ENCODE results near the gene LEKR1. TPM values are rescaled to one million over a fixed set of nuclear protein-coding genes. Genes with fewer than 3 reads are reported as not detected.
"Not testable (repeated sequence)": the region's sequence is repeated elsewhere in the genome, so short reads cannot be mapped to it uniquely, and the experiment has no call there.

Gene LEKR1
- total RNA-seq, 2 experiments from 2014 or later: 0.40 to 1.1 TPM

- H3K27me3 Mint-ChIP-seq: no peaks in the 10 kb centered on the region
- H3K9me3 Mint-ChIP-seq: peaks cover 8% of the 10 kb centered on the region
- ATAC-seq (peak; percentile 42), DNase-seq (no peak)
- ChIA-PET POLR2A (interaction anchor here (1.5 kb wide), 1 partner anchor 21 kb away, joined by 4 read pairs; no protein-coding TSS in a partner anchor), CTCF (no interaction called here)
- no peak overlapping the region for H3K27ac Mint-ChIP-seq
- TF ChIP-seq, protein P1, sequence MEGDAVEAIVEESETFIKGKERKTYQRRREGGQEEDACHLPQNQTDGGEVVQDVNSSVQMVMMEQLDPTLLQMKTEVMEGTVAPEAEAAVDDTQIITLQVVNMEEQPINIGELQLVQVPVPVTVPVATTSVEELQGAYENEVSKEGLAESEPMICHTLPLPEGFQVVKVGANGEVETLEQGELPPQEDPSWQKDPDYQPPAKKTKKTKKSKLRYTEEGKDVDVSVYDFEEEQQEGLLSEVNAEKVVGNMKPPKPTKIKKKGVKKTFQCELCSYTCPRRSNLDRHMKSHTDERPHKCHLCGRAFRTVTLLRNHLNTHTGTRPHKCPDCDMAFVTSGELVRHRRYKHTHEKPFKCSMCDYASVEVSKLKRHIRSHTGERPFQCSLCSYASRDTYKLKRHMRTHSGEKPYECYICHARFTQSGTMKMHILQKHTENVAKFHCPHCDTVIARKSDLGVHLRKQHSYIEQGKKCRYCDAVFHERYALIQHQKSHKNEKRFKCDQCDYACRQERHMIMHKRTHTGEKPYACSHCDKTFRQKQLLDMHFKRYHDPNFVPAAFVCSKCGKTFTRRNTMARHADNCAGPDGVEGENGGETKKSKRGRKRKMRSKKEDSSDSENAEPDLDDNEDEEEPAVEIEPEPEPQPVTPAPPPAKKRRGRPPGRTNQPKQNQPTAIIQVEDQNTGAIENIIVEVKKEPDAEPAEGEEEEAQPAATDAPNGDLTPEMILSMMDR (IDR thresholded peaks at IDR 0.05): no peak
- intact Hi-C loops (cut with micrococcal nuclease): no loop called here
- H3K36me3 Mint-ChIP-seq (ENCODE audit: low read depth): peaks cover 6% of the 10 kb centered on the region
- no peak overlapping the region for H3K4me3 Mint-ChIP-seq
- H3K4me1 Mint-ChIP-seq (ENCODE audit: low read depth): peaks cover 19% of the 10 kb centered on the region
Observed at GRCh38 chr3:156795890-156796481, 30.2 kb upstream of the LEKR1 start.

DNA sequence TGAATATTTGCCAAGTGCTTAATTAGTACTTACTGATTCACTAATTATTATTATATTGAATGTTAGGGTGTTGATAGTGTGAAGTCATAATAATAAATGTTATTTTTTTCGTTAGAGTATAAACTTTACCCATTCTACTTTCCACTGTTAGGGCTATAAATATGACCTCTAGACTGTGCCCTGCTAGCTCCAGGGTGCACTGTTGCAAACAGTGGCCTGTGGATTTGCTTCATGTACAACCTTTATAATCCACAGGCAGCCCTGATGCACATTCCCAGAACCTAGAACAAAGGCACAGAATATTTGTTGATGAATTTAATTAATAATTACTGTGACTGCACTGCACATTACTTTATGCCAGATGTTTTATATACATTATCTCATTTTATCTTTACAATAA is 28.8 kb upstream of the LEKR1 start:
- no peaks in the 10 kb centered on the region for H3K27me3 Mint-ChIP-seq
- peaks cover 12% of the 10 kb centered on the region for H3K9me3 Mint-ChIP-seq
- peaks cover 6% of the 10 kb centered on the region for H3K36me3 Mint-ChIP-seq (ENCODE audit: low read depth)
- CTCF ChIA-PET: no interaction called here
- ATAC-seq (no peak), DNase-seq (no peak)
- no peak overlapping the region for H3K4me3 Mint-ChIP-seq
- H3K4me1 Mint-ChIP-seq (ENCODE audit: low read depth): peaks cover 18% of the 10 kb centered on the region
- no peak overlapping the region for H3K27ac Mint-ChIP-seq
- POLR2A ChIA-PET: no interaction called here
- TF ChIP-seq, protein P1 (IDR thresholded peaks at IDR 0.05): no peak
- intact Hi-C loops (cut with micrococcal nuclease): no loop called here

GRCh38 chr3:156800287-156800686 is 25.9 kb upstream of the LEKR1 start:
- H3K36me3 Mint-ChIP-seq (ENCODE audit: low read depth): not testable (repeated sequence)

GRCh38 chr3:156801746-156802145 is 24.4 kb upstream of the LEKR1 start:
- no peaks in the 10 kb centered on the region for H3K4me1 Mint-ChIP-seq (ENCODE audit: low read depth)
- ATAC-seq (no peak), DNase-seq (no peak)
- ChIA-PET POLR2A (interaction anchor here (0.9 kb wide), 1 partner anchor 16 kb away, joined by 3 read pairs; no protein-coding TSS in a partner anchor), CTCF (no interaction called here)
- no peak overlapping the region for H3K27ac Mint-ChIP-seq
- intact Hi-C loops (cut with micrococcal nuclease): no loop called here
- peaks cover 19% of the 10 kb centered on the region for H3K9me3 Mint-ChIP-seq
- no peak overlapping the region for H3K4me3 Mint-ChIP-seq
- H3K27me3 Mint-ChIP-seq: no peaks in the 10 kb centered on the region
- TF ChIP-seq, protein P1 (IDR thresholded peaks at IDR 0.05): no peak
- peaks cover 10% of the 10 kb centered on the region for H3K36me3 Mint-ChIP-seq (ENCODE audit: low read depth)

More at GRCh38 chr3:156800287-156800686, 25.9 kb upstream of the LEKR1 start:
- H3K27me3 Mint-ChIP-seq; H3K27ac Mint-ChIP-seq; H3K4me3 Mint-ChIP-seq; DNase-seq; H3K4me1 Mint-ChIP-seq (ENCODE audit: low read depth); POLR2A ChIA-PET; CTCF ChIA-PET; ATAC-seq; intact Hi-C loops (cut with micrococcal nuclease): not testable (repeated sequence)
- peaks cover 18% of the 10 kb centered on the region for H3K9me3 Mint-ChIP-seq

DNA sequence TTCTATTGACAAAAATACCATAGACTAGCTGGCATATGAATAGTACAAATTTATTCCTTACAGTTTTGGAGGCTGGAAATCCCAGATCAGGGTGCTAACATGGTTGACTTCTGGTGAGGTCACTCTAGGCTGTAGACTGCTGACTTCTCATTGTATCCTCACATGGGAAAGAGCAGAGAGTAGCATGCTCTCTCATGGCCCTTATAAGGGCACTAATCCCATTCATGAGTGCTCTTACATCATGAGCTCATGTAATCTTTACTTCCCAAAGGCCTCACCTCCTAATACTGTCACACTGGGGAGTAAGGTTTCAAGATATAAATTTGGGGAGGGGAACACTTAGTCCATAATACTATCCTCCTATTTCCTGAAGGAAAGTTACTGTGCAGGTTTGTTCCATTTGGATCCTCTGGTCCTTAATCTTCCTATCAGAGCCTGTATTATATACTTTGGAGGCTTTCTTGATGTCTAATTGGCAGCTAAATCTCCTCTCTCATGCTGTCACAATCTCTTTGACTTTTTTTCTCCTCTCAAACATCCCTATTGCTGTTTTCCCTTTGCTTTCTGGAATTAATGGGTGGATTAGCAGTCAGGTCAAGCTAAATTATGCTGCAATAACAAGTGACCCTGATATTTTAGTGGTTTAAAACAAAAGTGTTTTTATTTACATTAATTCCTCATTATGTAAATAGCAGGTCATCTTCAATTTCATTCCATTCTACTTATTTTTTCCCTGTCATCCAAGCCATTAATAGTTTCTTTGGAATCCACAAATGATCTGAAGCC is 23.1 kb upstream of the LEKR1 start:
- intact Hi-C loops (cut with micrococcal nuclease): no loop called here
- no peak overlapping the region for H3K27ac Mint-ChIP-seq
- ChIA-PET POLR2A (interaction anchor here (0.9 to 1.7 kb wide), 2 partner anchors 10 to 15 kb away, joined by 3 read pairs; no protein-coding TSS in a partner anchor), CTCF (no interaction called here)
- peaks cover 22% of the 10 kb centered on the region for H3K9me3 Mint-ChIP-seq
- ATAC-seq (no peak), DNase-seq (no peak)
- TF ChIP-seq, protein P1 (IDR thresholded peaks at IDR 0.05): no peak
- H3K27me3 Mint-ChIP-seq: no peaks in the 10 kb centered on the region
- peaks cover 10% of the 10 kb centered on the region for H3K36me3 Mint-ChIP-seq (ENCODE audit: low read depth)
- no peak overlapping the region for H3K4me3 Mint-ChIP-seq
- H3K4me1 Mint-ChIP-seq (ENCODE audit: low read depth): peaks cover 2% of the 10 kb centered on the region
